ENCODE data around the gene SMARCD1. TPM values are rescaled to one million over a fixed set of nuclear protein-coding genes. Genes with fewer than 3 reads are reported as not detected.

SMARCD1 gene
- total and polyA plus RNA-seq, 4 donors = 4.6 to 24.4 (median 15.3) TPM

- WGBS = 95% methylated on average over 3 of the region's 3 CpGs
- no peaks in the 10 kb centered on the region for H3K27me3 ChIP-seq (ENCODE audit: control insufficient read depth in 4 of 4, insufficient read depth in 4 of 4, low read length in 3 of 4)
Observed at GRCh38 chr12:50069539-50069938, 15.6 kb upstream of the SMARCD1 start.

GRCh38 chr12:50070314-50071060 is 14.7 kb upstream of the SMARCD1 start:
- Histone ChIP-seq H3K9ac (ENCODE audit: low read depth in 1 of 2, low read length in 2 of 2) (no peak overlapping the region), H3K4me3 (ENCODE audit: low read depth in 1 of 3, low read length in 3 of 3) (no peak overlapping the region), H3K9me3 (ENCODE audit: control insufficient read depth in 4 of 4, low read length in 3 of 4) (no peaks in the 10 kb centered on the region), H3K36me3 (ENCODE audit: control insufficient read depth in 4 of 4, insufficient read depth in 3 of 4, low read depth in 1 of 4, low read length in 3 of 4) (no peaks in the 10 kb centered on the region), H3K27ac (ENCODE audit: low read depth in 1 of 2, low read length in 2 of 2) (no peak overlapping the region), H3K27me3 (ENCODE audit: control insufficient read depth in 4 of 4, insufficient read depth in 4 of 4, low read length in 3 of 4) (no peaks in the 10 kb centered on the region), H3K4me1 (ENCODE audit: control insufficient read depth in 4 of 4, insufficient read depth in 4 of 4, low read length in 3 of 4) (peaks cover 0 to 6% (median 5%) of the 10 kb centered on the region in 4 donors)
- WGBS = 34% methylated on average over 9 of the region's 9 CpGs
- peak; percentile 81 for DNase-seq (ENCODE audit: low spot score)
- TF ChIP-seq RAD21 (IDR thresholded peaks at IDR 0.05) (peak; percentile 90 to 96), CTCF (IDR thresholded peaks at IDR 0.05; ENCODE audit: low read depth, low read length, missing input control) (peak; percentile 92), MAX (IDR thresholded peaks at IDR 0.05) (no peak)

More at GRCh38 chr12:50069539-50069938, 15.6 kb upstream of the SMARCD1 start:
- Histone ChIP-seq H3K27ac (ENCODE audit: low read depth in 1 of 2, low read length in 2 of 2) (no peak overlapping the region), H3K9me3 (ENCODE audit: control insufficient read depth in 4 of 4, low read length in 3 of 4) (no peaks in the 10 kb centered on the region), H3K4me1 (ENCODE audit: control insufficient read depth in 4 of 4, insufficient read depth in 4 of 4, low read length in 3 of 4) (peaks cover 0 to 4% (median 0%) of the 10 kb centered on the region in 4 donors), H3K9ac (ENCODE audit: low read depth in 1 of 2, low read length in 2 of 2) (no peak overlapping the region), H3K36me3 (ENCODE audit: control insufficient read depth in 4 of 4, insufficient read depth in 3 of 4, low read depth in 1 of 4, low read length in 3 of 4) (no peaks in the 10 kb centered on the region), H3K4me3 (ENCODE audit: low read depth in 1 of 3, low read length in 3 of 3) (no peak overlapping the region)
- no peak for DNase-seq (ENCODE audit: low spot score)
- TF ChIP-seq RXRA (IDR thresholded peaks at IDR 0.05) (no peak), ATF3 (IDR thresholded peaks at IDR 0.05) (no peak), SP1 (IDR thresholded peaks at IDR 0.05) (no peak), TAF1 (conservative IDR thresholded peaks at IDR 0.05) (no peak), FOXA1 (IDR thresholded peaks at IDR 0.05) (no peak), MAX (IDR thresholded peaks at IDR 0.05) (no peak), YY1 (IDR thresholded peaks at IDR 0.05) (no peak), GABPA (IDR thresholded peaks at IDR 0.05 in 1 of 2, conservative IDR thresholded peaks at IDR 0.05 in 1 of 2) (no peak), HNF4A (conservative IDR thresholded peaks at IDR 0.05) (no peak), NR2F2 (IDR thresholded peaks at IDR 0.05) (no peak)

GRCh38 chr12:50072198-50072907 is 12.8 kb upstream of the SMARCD1 start:
- H3K9me3 ChIP-seq (ENCODE audit: control insufficient read depth in 4 of 4, low read length in 3 of 4) = no peaks in the 10 kb centered on the region
- H3K27me3 ChIP-seq (ENCODE audit: control insufficient read depth in 4 of 4, insufficient read depth in 4 of 4, low read length in 3 of 4) = no peaks in the 10 kb centered on the region
- H3K4me1 ChIP-seq (ENCODE audit: control insufficient read depth in 4 of 4, insufficient read depth in 4 of 4, low read length in 3 of 4) = peaks cover 0 to 12% (median 9%) of the 10 kb centered on the region in 4 donors
- no peak overlapping the region for H3K9ac ChIP-seq (ENCODE audit: low read depth in 1 of 2, low read length in 2 of 2)
- 76% methylated on average over 10 of the region's 10 CpGs for WGBS
- H3K27ac ChIP-seq (ENCODE audit: low read depth in 1 of 2, low read length in 2 of 2) = no peak overlapping the region
- H3K36me3 ChIP-seq (ENCODE audit: control insufficient read depth in 4 of 4, insufficient read depth in 3 of 4, low read depth in 1 of 4, low read length in 3 of 4) = no peaks in the 10 kb centered on the region
- no peak for DNase-seq (ENCODE audit: low spot score)
- H3K4me3 ChIP-seq (ENCODE audit: low read depth in 1 of 3, low read length in 3 of 3) = no peak overlapping the region
- no peak for TF ChIP-seq JUND (IDR thresholded peaks at IDR 0.05)
- no peak for TF ChIP-seq HNF4A (conservative IDR thresholded peaks at IDR 0.05)
- no peak for TF ChIP-seq YY1 (IDR thresholded peaks at IDR 0.05)
- no peak for TF ChIP-seq EGR1 (IDR thresholded peaks at IDR 0.05; ENCODE audit: low read depth in 2 of 2)
- no peak for TF ChIP-seq REST (IDR thresholded peaks at IDR 0.05)
- no peak for TF ChIP-seq GABPA (IDR thresholded peaks at IDR 0.05 in 1 of 2, conservative IDR thresholded peaks at IDR 0.05 in 1 of 2)
